Stimulated activated CD8-positive, alpha-beta memory T cell treated with anti-CD3 and anti-CD28 coated beads, Interleukin-12 subunit alpha, Interleukin-12 subunit beta, amount 100 ng/mL, for 1 hour (primary cell): ENCODE results near the gene GULP1.
"Not testable (repeated sequence)": the region's sequence is repeated elsewhere in the genome, so short reads cannot be mapped to it uniquely, and the experiment has no call there.

Source experiments
- DNase-seq: peaks from one replicate; pipeline ENCODE4 v3.0.0-alpha.2; 2020; ENCODE audit warnings: low read depth

The GULP1 gene

DNA sequence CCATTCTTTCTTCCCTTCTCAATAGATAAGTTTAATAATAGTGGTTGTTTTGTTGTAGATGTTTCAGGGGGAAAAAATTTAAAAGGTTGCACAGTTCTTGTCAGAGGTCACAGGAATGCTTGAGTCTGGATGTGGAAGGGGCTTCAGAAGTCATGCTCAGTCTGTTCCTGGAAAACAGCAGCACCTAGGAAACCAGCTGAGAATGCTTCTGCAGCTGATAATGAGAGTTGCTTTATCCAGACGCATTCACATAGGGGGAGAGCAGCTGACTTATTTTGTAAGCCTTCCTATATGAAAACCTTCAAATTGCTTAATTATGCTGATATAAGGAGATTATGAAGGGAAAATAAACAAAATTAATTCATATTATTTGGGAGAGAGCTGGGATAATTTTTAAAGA is 235.5 kb downstream of the GULP1 start:
- no peak for DNase-seq

DNA sequence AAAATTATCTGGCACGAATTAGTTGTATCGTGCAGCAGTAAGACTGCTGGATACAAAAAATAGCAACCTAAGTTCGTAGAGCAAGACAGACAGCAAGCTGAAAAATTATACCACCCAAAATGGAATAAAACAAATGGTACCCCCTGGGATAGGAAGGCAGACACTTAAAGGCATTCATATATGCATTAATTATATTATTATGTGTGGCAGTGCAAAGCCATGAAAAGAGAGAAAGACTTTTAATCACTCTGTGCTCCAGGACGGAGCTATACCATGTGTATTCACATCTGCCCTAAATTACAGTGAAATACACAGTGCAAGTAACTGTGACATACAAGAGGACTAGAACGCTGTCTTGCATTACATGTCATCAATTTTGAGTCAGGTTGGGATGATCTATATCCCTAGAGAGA is 235.9 kb downstream of the GULP1 start:
- no peak for DNase-seq

DNA sequence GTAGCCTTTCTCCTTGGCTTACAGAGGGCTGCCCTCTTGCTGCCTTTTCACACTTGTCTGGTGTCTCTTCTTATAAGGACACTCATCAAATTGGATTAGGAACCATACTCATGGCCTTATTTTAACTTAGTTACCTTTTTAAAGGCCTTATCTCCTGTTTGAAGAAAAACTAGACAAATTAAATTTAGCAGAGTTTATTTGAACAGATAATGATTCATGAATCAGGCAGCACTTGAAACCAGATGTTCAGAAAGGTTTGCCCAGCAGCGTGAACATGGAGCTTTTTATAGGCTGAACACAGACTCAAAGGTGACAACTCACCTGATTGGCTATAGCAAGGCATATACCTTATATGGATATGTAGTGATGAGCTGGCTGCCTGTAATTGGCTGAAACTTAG is 238.0 kb downstream of the GULP1 start:
- no peak for DNase-seq

DNA sequence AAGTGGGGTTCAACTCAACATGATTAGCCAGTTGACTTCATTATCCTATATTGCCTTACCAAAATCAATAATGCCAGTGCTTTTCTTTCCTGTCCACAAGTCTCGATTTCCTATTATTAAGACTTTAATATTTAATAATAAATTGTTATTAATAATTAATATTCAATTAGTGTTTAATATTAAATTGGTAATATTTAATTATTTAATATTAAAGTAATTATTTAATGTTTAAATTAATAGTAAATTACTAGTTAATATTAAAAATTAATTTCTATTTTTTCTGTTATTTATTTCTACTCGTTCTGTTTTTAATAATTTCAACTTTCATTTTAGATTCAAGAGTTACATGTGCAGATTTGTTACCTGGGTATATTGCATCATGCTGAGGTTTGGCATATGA is 243.2 kb downstream of the GULP1 start:
- DNase-seq = no peak

DNA sequence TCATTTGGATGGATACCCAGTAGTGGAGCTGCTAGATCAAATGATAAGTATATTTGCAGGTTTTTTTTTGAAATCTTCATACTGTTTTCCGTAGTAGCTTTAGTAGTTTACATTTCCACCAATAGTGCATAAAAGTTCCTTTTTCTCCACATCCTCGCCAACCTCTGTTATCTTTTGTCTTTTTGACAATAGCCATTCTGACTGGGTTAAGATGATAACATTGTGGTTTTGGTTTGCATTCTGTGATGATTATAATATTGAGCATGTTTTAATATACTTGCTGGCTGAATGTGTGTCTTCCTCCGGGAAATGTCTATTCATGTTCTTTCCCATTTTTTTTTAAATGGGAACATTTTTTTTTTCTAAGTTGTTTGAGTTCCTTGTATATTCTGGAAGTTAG is 260.0 kb downstream of the GULP1 start:
- DNase-seq = no peak

DNA sequence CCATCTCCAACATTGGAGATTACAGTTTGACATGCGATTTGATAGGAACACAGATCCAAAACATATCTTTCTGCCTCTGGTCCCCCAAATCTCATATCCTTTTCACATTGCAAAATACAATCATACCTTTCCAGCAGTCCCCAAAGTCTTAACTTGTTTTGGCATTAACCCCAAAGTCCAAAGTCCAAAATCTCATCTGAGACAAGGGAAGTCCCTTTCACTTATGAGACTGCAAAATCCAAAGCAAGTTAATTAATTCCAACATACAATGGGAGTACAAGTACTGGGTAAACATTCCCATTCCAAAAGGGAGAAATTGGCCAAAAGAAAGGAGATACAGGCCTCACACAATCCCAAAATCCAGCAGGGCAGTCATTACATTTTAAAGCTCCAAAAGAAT is 265.4 kb downstream of the GULP1 start:
- no peak for DNase-seq

DNA sequence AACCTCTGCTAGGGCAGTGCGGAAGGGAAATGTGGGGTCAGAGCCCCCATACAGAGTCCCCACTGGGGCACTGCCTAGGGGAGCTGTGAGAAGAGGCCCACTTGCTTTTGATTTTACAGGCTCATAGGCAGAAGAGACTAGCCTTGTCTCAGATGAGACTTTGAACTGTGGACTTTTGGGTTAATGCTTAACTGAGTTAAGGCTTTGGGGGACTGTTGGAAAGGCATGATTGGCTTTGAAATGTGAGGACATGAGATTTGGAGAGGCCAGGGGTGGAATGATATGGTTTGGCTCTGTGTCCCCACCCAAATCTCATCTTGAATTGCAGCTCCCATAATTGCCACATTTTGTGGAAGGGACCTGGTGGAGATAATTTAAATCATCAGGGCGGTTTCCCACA is 267.8 kb downstream of the GULP1 start:
- not testable (repeated sequence) for DNase-seq

DNA sequence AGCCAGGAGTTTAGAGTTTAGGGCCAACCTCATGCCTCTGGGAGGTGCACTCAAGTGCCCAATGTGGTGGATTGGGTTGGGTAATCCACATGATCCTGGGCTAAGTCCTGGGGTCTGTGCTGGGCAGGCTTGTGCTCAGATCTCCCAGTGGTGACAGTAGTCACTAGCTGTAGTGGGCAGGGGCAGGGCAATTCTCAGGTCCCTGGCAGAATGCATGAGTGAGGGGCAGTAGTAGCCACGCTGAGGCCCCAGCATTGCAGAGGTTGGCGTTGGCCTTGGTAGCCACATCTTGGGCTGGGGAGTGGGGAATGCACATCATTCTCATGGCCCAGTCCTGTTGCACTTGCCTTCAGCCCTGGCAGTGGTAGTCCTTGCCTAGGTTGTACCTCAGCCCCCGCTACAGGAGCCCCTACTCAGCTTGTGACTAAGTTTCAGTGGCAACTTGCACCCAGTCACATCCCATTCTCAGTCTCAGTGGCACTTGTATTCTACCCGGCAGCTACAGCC is 269.9 kb downstream of the GULP1 start:
- no peak for DNase-seq

DNA sequence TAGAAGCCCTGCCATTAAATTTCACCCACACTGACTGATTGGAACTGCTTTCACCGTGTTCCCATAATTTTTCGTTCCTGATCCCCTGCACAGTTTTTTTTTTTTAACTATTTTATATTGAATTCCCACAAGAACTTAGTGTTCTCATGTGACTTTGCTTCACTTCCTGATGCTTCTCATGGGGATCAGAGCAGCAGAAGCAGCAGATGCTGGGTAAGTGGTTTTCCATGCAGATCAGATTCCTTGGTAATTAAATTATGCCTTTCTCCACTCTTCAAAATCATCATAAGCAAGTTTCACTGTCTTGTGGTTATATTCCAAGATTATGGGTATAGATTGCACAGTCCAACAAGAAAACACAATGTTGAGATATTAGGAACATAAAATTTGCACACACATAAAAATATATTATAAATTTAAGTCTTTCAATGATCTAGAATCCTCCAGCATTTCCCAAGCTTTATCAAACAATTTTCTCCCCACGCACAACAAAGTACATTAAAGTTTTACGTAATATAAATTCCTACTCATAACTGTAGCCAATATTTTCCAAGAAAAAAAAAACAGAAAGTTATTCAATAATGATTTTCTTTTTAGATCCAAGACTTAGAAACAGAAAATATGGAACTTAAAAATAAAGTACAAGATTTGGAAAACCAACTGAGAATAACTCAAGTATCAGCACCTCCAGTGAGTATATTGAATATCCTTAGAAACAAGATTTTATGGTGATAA is 277.9 kb downstream of the GULP1 start:
- DNase-seq = no peak

DNA sequence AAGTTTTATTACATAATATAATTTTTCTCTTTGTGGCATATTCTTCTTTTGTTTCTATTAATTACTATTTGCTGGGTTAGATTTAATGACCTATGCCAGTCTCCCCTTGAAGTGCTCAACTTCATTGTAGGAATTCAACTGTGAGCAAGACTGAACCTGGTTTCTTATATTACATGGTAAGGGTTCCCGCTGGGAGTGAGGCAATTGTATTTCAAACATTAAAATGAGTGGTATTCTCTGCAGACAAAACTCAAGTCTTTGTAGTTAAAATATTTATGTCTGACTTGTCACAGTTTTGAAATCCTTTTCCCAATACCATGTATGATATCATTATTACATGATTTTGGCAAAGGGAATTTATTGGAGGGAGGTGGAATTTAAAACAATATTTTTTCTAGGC is 278.7 kb downstream of the GULP1 start:
- DNase-seq = no peak

DNA sequence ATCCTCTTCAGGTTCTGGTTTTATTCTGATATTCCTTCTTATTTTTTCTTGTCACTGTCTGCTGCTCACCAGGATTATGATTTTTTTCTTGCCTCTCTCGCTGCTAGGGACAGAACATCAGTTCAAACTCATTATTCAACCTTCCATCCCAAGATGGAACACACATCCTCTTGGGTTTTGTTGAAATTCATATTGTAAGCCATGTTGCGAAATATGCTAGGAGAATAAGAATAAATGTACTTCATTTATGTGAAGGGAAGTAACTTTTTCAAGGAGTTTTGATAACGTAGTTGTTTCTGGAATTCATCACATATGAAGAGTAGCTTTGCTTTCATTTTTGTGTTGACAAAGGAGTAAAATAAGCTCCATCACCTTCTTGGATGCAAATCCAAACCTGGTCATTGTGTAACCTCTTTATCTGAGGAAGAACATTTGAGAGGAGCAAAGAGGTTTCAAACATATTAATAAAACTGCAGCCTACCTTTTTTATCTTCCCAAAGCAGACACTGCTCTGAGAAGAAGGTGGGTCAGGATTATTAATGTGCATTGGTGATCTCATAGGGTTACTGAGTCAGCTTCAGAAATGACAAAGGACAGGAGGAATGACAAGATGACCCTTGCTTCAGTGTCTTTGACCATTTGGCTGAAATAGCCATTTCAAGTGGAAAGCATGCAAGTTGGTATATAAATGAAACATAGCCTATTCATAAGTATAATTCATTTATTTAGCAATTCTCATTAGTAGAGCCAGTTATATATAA is 280.0 kb downstream of the GULP1 start:
- DNase-seq = no peak

DNA sequence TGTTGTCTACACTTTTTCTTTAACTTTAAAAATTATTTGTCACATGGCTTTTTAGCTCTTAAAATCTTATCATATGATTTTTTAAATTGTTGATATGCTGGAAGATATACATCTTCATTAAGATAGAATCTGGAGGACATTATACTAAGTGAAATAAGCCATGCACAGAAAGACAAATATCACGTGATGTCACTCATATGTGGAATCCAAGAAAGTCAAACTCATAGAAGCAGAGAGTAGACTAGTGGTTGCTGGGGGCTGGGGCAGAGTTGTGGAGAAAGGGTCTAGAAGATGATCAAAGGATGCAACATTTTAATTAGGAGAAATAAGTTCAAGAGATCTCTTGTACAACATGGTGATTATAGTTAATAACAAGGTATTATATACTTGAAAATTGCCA is 280.9 kb downstream of the GULP1 start:
- DNase-seq = no peak

DNA sequence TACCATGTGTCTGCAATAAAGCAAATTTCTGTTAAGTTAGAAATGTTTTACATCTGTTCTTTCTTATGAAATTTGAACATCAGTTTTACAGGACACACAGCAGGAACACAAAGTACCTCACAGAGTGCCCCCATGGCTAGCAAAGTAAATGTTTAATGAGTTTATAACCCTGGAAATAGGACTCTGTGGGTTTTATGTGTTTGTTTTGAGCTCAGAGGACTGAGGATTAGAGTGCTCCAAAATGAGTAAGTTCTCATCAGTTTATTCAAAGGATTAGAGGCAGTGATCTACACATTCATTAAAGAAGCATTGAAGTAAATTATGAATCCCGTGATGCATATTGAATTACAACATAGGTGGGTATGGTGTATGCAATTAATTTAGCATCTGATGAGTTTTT is 281.8 kb downstream of the GULP1 start:
- DNase-seq = no peak

DNA sequence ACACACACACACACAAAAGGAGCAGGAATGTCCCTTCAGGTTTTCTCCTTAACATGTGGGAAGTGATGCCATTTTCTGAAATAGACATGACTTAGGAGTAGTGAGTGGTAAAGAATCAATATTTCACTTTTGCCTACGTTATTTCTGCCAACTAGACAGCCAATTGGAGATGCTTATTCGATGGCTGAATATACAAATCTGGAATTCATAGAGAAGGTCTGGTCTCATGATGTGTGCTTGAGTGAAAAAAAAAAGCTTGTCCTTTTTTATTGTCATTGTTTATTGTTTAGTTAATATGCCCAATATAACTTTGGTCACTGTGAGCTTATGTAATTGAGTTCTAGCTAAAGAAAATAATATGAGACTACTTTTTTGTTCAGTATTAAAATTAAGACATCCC is 284.3 kb downstream of the GULP1 start:
- no peak for DNase-seq

DNA sequence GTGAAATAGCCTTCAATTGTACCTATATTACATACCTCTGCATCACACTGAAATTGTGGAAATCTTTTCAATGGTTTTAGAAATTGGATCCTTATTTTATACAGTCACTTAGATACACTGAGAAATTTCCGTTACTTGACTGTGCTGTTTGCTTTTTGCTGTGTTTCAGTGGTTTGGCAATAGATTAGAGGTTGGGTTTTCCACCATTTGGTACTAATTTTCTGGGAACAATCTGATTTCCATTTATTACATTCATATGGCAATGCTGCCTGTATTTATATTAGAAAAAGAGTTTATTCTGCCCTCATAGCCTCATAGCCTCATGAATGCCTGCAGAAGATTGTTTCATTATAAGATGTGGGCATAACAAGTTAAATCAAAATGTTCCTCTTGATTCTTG is 285.0 kb downstream of the GULP1 start:
- DNase-seq = no peak

DNA sequence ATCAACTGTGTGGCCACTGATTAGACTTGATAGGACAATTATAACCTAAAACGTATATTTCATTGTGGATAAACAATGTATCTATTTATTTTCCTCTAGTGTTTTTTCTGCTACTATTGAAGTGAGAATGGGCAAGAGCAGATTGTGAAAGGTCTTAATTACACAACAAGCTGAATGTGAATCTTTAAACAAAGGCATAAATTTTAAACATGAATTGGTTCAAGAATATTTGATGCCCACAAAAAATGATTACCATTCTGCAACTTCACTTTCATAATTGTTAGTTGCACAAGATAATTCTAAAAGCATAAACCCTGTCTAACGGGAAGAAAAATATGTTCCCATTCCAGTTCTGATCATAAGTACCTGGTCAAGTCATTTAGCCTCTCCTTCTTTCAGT is 285.6 kb downstream of the GULP1 start:
- no peak for DNase-seq

DNA sequence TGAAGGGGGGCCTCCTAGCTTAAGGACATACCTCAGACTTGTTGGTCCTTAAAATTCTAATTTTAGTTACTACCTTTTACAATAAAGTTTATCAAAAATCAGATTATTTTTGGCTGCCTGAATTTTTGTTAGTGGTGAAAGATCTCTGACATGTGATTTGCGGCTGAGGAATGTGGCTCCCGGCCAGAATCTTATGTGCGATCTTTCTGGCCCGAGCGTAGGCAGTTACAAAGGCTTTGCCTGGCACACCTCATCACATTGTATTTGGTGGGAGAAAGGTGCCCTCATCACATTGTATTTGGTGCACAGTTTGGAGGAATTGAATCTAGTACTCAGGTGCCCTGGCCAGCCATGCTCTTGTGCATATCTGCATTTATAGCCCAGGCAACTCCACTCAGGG is 289.1 kb downstream of the GULP1 start:
- no peak for DNase-seq

DNA sequence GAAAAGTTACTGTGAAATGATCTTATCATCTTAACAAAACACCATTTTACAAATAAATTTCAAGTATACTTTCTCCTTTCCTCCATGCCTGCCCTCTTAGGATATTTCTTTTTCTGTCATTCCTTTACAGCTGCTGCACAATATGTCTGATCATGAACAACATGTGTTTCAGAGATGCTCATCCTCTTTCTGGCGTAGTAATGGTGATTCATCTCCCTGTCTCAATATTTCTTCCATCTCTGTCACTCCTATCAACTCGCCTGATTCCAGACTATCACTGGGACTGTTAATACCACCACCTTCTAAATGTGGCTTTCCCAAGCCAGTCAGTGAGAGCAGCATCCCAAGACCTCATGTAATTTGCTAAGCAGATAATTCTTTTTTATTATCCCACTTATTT is 290.5 kb downstream of the GULP1 start:
- no peak for DNase-seq

DNA sequence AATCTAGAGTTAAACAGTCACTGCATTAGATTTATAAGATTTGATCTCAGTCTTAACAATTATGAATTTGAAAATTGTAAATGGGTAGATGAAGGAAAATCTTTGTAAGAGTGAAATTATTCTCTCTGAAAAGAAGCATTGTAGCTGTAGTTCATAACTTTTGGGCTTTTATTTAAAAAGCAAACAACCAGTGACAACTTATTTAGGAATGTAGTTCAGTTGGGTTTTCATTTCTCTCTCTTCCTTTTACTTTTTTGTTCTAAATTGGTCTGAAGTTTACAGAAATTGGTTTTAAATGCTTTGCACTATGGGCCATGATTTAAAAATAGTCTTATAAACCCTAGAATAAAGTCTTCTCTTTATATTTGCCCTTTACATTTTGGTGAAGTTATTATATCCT is 296.6 kb downstream of the GULP1 start:
- DNase-seq = no peak

DNA sequence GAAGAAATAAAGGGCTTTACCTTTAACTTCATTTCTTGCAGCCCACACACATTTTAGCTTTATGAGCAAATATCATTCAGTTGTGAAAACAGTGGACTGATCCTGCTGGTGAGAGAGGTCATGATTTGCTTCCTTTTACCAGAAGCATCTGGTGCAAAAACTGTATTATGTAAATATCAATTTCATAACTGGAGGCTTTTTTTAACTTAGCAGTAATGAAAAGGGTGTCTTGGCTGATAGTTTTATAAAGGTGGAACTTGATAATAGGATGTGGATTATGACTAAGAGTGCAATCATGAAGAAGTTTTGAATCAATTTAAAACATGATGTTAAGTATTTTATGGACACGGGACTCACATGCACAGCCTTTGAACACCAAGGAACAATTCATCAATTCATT is 304.4 kb downstream of the GULP1 start:
- no peak for DNase-seq

DNA sequence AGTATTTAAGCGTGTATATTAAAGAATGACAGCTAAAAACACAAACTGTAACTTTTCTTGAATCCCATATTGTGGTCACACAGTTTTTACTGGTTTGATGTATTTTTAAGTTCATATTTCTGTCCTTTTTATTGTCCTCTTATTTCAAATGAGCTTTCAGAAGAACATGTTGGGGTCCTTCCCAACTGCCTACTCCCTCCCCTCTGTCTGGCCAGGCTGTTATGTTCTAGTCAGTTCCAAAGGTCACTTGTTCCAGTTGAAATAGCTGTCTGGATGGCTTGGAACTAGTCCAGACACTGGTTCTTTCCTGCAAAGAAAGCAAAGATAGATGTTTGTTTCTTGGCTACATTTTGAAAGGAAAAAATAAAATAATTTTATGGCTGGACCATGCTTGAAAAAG is 306.9 kb downstream of the GULP1 start:
- no peak for DNase-seq

DNA sequence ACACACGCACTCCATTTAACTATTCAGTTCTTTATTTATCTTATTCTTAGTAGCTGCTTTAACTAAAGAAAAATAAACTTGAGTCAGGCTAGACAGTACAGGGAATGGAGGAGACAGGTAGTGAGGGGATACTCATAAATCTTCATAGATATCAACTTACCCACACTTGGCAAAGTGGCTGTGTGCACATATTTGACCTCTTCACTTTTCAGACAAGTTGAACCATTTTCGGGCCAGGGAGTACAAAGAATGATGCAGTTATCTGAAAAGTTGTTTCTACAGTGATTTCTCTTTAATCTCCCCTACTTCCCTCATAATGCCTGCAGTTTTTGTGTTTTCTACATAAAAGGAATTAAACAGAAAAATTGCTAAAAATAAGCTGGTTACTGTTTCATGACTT is 307.5 kb downstream of the GULP1 start:
- no peak for DNase-seq

DNA sequence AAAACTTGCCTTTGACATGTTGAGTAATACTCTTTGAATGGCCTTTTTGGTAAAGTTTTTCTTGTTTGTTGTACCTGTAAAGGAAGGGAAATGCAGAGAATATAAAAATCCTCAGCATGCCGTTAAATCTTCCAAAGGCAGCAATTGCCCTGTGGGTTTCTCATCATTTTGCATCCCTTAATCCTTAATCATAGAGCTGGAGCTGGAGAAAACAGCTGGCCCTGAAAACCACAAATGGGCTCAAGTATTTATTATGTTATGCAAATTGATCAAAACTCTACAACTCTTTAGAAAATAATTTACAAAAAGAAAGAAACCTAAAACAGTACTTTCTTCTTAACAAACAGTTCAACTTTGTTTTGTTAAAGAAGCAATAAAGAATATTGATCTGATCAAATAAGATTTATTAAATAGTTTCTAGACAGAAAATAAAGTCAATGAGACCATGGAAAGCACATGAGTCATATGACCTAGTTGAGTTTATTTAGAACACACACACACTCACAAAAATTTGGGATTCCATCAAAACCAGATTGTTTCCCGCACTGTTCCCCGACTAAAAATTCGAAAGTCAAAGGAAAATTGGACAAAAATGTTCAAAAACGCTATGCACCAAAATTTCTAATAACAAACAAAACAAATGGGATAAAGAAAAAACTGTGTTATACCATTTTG is 309.0 kb downstream of the GULP1 start:
- no peak for DNase-seq
